GM18505 (cell line): ENCODE measurements around the gene IL21R.

Experiments
- ATAC-seq: cut with Tn5 transposase; IDR thresholded peaks from one replicate; pipeline ENCODE4 v1.9.1; 2021; ENCODE audit not compliant: unreplicated experiment
- POLR2A ChIP-seq: IDR thresholded peaks from 4 replicates; pipeline ENCODE4 v1.6.1; 2011; ENCODE audit warnings: borderline replicate concordance; ENCODE audit not compliant: insufficient read depth, insufficient read length; ENCODE audit errors: extremely low read depth

IL21R gene

GRCh38 chr16:27414788-27415431 lies 12.9 kb downstream of the IL21R start:
- no peak for TF ChIP-seq POLR2A
- ATAC-seq: no peak

DNA sequence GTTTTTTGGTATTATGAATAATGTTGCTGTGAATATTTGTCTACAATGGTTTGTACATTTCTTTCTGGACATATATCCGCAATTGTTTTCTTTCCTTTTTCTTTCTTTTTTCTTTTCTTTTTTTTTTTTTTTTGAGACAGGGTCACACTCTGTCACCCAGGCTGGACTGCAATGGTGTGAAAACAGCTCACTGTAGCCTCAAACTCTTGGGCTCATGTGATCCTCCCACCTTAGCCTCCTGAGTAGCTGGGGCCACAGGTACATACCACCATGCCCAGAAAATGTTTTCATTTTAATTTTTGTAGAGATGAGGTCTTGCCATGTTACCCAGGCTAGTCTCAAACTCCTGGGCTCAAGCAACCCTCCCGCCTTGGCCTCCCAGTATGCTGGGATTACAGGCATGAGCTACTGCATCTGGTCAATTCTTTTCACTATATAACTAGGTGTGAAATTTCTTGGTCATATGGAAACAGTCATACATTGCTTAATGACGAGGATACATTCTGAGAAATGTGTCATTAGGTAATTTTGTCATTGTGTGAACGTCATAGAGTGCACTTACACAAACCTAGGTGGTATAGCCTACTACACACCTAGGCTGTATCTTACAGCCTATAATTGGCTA lies 15.2 kb downstream of the IL21R start:
- TF ChIP-seq POLR2A: no peak

GRCh38 chr16:27421961-27422740 lies 20.2 kb downstream of the IL21R start:
- no peak for TF ChIP-seq POLR2A
- no peak for ATAC-seq

More for the DNA sequence above, 15.2 kb downstream of the IL21R start:
- ATAC-seq: no peak

DNA sequence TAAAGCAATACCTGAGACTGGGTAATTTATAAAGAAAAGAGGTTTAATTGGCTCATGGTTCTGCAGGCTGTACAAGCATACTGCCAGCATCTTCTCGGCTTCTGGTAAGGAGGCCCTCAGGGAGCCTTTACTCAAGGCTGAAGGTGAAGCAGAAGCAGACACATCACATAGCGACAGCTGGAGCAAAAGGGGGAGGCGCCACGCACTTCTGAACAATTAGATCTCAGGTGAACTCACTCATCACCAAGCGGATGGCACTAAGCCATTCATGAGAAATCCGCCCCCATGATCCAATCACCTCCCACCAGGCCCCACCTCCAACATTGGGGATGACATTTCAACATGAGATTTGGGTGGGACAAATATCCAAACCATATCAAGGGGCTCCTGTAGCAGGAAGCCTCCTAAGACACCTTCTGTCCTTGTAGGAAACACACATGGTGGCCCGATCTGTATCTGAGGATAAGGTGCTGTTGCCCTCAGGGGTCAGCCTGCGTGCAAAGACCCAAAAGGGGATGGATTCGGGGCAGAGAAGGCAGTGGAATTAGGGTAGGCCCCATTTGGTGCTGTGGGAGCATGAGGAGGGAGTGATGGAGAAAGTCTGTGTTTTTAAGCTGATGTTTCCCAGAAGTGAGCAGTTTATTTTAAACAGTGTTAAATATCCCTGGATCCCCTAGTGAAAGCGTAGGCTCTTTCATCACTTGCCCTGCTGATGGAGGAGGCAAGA lies 23.0 kb downstream of the IL21R start:
- no peak for ATAC-seq
- TF ChIP-seq POLR2A: peak; percentile 37

GRCh38 chr16:27425961-27426360 lies 24.0 kb downstream of the IL21R start:
- no peak for TF ChIP-seq POLR2A
- no peak for ATAC-seq

DNA sequence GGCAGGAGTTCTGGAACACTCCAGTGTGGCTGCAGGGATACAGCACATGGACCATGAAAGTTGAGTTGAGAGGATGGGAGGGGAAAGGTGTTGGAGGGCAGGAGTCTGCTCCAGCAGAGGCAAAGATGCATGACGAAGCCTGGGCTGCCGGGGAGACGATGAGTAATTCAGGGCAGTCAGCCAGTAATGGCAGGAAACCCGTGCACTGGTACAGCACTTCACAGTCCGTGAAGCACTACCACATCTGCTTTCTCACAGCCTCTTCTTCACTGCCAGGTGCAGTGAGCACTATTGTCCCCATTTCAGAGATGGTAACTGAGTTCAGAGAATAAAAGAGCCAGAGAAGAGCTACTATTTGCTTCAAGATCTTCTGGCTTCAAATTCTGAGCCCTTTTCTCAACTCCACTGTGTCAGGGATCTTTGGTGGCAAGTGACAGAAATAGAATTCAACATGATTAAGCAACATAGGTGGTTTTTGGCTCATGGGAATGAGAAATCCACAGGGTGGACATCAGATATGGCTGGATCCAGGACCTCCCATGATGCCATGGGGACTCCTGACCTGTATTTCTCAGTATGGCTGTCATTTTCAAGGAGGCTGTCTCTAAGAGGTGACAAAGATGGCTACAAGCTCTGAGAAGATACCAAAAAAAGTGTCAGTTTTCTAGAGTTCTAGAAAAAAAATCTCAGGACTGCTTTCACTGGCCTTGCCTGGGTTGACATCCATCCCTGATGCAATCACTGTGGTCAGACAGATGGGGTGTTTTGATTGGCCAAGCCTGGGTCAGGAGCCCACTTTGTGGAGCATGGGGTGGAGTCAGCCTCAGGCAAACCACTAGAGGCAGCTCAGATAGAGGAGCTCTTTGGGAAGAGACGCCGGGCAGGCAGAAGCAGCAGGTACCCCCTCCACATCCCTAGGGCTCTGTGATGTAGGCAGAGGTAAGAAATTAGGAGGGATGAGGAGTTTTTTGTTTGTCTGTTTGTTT lies 24.7 kb downstream of the IL21R start:
- ATAC-seq: peak; percentile 55
- TF ChIP-seq POLR2A: peak; percentile 91

DNA sequence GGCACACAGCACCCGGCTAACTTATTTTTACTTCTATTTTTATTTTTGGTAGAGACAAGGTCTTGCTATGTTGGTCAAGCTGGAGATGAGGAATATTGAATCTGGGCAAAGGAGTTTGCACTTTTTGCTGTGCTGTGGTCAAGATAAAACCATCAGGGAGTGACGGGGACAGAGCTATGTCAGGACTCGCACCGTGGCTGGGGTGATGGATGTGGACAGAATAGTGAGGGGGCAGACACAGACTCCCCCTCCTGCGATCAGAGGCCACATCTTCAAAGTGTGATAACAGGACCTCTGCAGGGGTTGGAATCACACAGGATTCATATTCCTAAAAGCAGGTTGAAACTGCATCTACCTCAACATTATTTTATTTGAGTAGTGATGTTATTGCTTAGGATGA lies 25.6 kb downstream of the IL21R start:
- no peak for ATAC-seq
- TF ChIP-seq POLR2A: no peak

DNA sequence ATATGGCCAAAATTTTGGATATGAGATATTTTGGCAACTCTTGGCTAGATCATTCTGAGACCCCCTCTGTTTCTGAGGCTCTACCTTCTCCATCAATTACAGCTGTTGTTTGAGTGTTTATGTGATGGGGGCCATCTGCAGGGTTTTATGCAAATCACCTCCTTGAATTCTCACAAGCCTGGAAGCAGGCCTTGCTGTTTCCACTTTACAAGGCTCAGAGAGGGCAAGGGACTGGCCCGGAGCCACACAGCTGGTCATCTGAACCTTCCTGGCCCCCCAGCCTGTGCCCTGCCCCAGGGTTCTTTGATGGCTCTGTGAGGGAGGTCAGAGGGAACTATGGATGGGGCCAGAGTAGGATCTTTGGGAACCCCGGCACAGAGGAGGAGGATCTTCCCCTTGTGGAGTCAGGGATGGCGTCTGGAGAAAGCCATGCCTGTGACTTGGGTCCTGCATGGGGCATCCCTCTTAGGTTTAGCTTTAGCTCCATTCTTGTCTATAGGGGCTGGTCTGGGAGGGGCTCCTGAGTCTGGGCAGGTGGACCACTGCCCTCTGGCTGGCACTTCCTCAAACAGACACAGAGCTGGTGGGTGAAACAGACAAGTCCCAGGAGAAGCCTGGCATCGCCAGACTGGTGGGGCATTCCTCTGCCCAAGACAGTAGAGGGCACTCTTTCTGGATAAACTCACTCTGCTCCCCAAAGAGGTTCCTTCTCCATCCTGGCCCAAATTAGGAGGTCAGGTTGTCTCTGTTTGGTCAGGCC lies 26.2 kb downstream of the IL21R start:
- no peak for ATAC-seq
- TF ChIP-seq POLR2A: peak; percentile 28

DNA sequence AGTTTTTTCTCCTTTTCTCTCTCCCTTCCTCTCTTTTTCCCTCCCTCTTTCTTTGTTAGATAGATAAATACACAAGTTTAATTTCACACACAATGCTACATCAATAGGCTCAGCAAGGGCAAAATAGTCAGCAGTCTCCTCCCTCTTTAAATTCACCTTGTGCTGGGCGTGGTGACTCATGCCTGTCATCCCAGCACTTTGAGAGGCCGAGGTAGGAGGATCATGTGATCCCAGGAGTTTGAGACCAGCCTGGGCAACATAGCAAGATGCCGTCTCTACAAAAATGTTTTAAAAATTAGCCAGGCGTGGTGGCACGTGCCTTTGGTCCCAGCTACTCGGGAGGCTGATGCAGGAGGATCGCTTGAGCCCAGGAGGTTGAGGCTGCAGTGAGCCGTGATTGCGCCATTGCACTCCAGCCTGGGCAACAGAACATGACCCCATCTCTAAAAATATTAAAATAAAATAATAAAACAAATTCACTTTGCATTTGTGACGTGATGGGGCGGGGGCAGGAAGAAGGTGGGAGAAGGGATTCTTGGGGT lies 27.4 kb downstream of the IL21R start:
- TF ChIP-seq POLR2A: no peak
- no peak for ATAC-seq

DNA sequence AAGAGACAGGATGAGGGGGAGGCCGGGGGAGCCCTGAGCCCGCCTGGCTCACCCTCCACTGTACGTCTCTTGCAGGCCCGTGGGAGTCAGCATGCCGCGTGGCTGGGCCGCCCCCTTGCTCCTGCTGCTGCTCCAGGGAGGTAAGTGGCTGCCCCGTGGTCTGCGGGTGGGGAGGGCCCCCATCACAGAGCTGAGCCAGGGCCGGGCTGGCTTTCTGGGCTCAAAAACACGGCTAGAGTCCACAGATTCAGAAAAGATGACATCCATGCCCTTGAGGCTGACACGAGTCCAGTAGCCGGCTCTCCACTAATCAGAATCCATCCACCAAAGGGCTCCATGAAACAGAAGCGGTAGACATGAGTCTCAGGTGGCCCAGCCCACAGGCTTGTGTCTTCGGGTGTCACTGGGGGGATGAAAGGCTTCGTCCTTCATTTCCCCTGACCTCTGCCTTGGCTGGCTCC lies 28.0 kb downstream of the IL21R start:
- TF ChIP-seq POLR2A: peak; percentile 38
- ATAC-seq: no peak

- ATAC-seq: peak; percentile 3
- TF ChIP-seq POLR2A: no peak
Observed at GRCh38 chr16:27430512-27430911, 28.5 kb downstream of the IL21R start.
